Activated T-helper 1 cell treated with Interleukin-2 at 50 U/mL for 16 hours (primary cell): ENCODE results near the gene MCC.

Source experiments
- DNase-seq: peaks from one replicate; pipeline ENCODE4 v3.0.0-alpha.2; 2020; ENCODE audit warnings: low read depth

Gene MCC

DNA sequence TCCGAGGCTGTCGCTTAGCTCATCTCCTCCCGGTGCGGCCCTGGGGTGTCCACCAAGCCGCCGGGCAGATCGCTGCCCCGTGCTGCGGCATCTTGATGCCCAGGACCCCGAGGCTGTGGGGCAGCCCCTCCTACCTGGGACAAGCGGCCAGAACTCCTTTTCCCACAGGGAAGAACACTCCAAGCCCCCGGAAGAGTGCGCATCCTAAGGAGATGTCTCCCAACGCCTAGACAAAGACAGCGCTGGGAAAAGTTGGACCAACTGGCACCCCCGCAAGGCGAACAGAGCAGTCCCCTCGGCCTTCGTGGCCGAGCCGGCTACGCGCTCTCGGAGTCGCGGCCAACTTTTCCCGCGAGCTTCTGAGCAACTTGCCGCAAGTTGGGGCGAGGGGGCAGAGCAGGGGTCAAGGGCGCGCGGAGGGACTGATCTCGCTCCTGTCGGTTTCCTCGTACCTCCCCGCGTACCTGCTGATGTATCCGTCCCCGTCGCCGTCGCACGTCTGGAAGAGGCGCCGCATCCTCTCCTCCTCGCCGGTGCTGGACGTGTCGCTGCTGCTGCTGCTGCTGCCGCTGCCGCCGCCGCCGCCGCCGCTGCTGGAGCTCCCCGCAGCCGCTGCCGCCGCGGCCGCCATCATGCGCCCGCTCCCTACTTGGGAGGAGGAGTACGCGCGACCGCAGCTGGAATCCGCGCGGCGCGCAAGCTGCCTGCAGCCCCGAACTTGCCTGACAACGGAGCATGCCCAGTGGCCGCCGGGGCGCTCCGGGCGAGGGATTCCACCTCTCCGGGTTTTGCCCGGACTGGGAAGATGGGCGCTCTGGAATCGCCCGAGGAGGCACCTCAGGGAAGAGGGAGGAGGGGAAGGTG, at the start of gene MCC:
TSS of gene MCC (minus strand) at position 673 of the 864 bp plus-strand sequence.
- no peak for DNase-seq

- DNase-seq = no peak
Measured at GRCh38 chr5:113531481-113532159, 43.4 kb upstream of the MCC start.

DNA sequence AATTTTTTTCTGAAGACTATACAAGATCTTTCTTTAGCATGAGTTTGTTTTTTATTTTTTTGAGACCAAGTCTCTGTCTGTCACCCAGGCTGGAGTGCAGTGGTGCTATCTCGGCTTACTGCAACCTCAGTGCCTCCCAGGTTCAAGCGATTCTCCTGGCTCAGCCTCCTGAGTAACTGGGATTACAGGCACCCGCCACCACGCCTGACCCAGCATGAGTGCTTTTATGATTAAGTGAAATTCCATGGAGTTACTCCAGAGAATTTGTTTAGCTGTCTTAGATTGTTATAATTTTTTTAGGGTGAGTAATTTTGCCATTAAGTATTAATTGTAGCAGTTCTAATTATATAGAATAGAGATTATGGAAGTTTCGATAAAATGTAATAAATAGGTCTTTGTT, 39.5 kb upstream of the MCC start:
- no peak for DNase-seq

GRCh38 chr5:113526421-113526820, 38.2 kb upstream of the MCC start:
- no peak for DNase-seq

DNA sequence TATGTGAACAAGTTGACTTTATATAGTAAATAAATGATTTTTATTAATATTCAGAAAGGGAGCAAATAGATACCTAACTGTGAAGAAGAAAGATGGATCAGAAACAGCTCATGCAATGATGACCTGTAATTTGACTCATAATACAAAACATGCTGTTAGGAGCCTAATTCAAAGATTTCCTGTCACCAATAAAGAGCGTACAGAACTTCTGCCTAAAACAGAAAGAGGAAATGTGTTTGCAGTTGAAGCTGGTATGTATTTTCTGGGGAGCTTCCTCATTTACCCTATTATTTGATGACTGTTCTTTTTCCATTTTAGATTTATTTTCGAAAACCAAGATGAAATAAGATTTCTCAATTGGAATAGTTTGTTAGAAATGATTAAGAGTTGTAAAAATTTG, 36.7 kb upstream of the MCC start:
- no peak for DNase-seq

- DNase-seq = no peak
Measured at GRCh38 chr5:113523168-113523567, 34.9 kb upstream of the MCC start.

GRCh38 chr5:113520899-113521298, 32.6 kb upstream of the MCC start:
- DNase-seq = no peak

DNA sequence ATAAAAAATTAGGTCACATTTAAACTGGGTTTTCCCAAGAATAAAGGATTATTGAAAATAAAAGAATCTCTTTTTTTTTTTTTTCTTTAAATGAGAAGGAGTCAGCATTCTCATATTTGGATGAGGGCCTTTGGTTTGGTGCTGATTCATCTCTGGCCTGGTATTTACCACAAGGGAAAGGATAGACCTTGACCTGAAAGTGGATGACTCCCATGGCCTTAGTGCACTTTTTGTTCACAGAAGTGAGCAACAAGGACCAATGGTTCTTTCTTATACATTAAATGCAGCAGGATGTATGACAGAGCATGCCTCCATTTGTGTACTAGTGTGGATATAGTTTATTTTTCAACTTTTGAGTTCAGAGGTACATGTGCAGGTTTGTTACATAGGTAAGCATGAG, 32.2 kb upstream of the MCC start:
- no peak for DNase-seq

DNA sequence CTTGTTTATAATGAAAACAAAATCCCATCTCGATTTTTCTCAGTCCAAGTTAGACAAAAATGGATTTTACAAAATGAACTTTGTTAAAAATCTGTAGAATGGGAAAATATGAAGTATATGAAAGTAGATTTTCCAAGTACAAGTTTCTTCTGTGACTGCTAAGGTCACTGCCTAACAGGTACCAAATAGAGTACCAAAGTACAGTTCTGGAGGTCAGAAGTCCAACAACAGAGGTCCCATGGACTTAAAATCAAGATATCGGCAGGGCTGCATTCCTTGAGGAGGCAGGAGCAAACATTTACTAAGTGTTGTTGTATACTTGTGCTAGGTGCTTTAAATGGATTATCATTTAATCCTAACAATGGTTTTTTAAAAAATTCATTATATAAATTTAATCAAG, 31.2 kb upstream of the MCC start:
- no peak for DNase-seq

DNA sequence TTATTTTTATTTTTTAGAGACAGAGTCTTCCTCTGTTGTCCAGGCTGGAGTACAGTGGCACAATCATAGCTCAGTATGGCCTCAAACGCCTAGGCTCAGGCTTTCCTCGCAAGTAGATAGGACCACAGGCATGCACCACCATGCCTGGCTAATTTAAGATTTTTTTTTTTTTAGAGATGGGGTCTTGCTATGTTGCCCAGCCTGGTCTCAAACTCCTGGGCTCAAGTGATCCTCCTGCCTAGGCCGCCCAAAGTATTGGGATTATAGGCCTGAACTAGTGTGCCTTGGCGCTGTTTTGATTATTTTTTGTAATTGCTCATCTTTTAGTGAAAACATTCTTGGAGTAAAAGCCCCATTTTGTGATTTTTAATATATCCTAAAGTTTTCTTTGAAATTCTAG, 30.6 kb upstream of the MCC start:
- DNase-seq = no peak

DNA sequence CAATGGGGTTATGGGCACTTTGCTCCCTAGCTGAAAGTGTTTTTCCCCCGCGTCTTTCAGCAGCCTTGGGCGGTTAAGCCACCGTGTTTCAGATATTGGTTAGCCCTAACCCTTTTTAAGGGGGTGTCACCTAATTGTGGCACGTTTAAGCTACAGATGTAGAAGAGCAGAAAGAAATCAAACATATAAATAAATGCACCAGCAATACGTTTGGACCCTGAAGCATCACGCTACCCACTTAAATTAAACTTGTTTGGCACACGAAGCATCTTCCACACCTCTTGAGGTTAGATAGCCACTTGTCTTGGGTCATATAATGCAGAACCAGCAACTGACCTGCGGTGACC, 26.0 kb upstream of the MCC start:
- no peak for DNase-seq

- DNase-seq = peak; percentile 81
Measured at GRCh38 chr5:113513384-113514288, 25.4 kb upstream of the MCC start, which contains the start of gene YTHDC2. Gene YTHDC2 (plus strand): TSS chr5:113513694. CDS start chr5:113513896, 202 bp downstream.

GRCh38 chr5:113512341-113512740, 24.1 kb upstream of the MCC start:
- DNase-seq = no peak

DNA sequence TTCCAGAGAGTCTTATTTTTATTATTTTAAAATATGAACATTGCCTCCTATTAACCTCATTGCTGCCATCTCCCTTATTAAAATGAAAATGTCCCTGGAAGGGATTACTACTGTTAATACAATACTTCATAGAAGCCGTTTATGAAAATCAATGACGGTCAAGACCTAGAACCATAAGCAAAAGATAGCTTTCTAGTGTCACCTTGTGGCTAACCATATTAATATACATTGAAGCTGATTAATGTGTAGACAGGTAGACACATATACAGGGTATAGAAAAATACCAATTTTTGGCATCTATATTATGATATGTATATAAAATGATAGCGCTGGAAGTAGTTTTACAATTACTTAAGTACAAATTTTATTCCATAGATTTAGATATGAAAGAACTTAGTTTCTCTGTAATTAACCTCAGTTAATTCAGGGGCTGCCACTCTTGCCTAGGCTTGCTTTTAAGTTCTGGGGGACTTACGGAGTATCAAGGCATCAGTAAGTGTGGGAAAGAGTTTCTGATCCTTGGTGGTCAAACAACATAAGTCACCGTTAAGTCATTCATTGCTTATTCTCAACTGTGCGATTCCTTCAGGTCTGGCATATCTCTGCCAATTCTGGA, 22.7 kb upstream of the MCC start:
- DNase-seq = no peak

DNA sequence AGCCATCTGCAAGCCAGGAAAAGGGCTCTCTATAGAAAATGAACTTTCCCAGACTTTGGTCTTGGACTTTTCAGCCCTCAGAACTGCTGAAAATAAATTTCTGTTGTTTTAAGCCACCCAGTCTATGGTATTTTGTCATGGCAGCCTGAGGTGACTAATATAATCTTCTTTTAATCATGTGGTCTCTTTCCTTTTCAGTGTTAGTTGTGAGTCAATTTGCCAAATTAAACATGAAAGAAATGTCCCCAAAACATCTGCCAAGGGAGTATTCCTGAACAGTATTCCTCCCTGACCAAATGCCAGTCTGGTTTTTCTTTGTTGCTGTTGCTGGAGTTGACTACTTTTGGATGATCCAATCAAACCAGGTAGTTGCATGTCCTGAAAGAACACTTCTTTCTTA, 20.5 kb upstream of the MCC start:
- no peak for DNase-seq

GRCh38 chr5:113507601-113508000, 19.3 kb upstream of the MCC start:
- DNase-seq = no peak

GRCh38 chr5:113505181-113505580, 16.9 kb upstream of the MCC start:
- DNase-seq = no peak

- no peak for DNase-seq
Measured at GRCh38 chr5:113503146-113503545, 14.9 kb upstream of the MCC start.

DNA sequence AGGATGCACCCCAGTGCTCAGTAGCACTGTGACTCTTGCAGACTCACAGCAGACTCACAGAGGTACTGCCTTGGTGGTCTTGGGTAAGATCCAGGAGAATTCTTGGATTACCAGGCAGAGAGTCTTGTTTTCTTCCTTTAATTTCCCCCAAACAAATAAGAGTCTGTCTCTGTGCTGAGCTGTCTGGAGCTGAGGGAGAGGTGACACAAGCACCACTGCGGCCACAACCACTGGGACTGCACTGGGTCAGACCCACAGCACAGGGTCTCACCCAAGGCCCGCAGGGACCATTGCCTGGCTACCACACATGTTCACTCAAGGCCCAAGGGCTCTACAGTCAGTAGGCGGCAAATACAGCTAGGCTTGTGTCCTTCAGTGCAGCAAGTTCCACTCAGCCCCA, 13.8 kb upstream of the MCC start:
- DNase-seq = no peak

DNA sequence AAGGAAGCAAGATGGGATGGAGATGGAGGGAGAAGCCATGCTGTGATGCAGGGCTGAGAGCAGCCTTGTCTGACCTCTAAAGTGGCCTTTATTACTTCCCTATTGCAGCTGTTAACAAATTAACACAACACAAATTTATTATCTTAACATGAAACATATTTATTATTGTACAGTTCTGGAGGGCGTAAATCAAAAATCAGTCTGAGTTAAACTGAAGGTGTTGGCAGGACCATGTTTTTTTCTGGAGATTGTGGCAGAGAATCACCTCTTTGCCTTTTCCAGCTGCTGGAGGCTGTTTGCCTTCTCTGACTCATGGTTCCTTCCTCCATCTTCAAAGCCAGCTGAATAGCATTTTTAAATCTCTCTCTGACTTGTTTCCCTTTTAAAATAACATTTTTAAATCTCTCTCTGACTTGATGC, 7.2 kb upstream of the MCC start:
- DNase-seq = no peak

- no peak for DNase-seq
Measured at GRCh38 chr5:113493446-113493845, 5.2 kb upstream of the MCC start.

DNA sequence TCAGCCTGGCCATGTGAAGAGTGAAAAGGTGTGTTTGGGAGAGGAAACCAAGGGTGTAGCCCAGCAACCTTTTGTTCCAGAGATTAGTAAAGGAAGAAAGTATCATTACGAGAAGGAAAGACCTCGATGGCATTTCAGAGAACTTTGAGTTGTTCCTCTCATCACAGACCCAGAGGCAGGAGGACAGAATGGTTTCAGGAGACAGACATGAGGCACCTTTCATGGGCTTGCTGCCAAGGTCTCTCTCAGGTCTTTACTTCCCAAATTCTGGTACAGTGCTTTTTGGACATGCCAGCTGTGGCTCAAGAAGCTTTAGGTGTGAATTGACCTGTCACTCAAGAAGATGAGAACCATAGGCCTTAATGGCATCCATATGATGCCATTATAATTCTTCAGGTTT, 2.8 kb upstream of the MCC start:
- no peak for DNase-seq
